Measurements from ENCODE around the gene MED31. TPM values are rescaled to one million over a fixed set of nuclear protein-coding genes. Genes with fewer than 3 reads are reported as not detected.
"Not testable (repeated sequence)": the region's sequence is repeated elsewhere in the genome, so short reads cannot be mapped to it uniquely, and the experiment has no call there.

The MED31 gene
- total and polyA plus RNA-seq, 2 experiments from 2014 or later: 8.9 to 70.0 TPM

- Histone ChIP-seq H3K36me3 (ENCODE audit: low read depth) (peaks cover 62% of the 10 kb centered on the region), H3K9ac (no peak overlapping the region), H3K4me3 (no peak overlapping the region), H3K9me2 (ENCODE audit: insufficient read depth) (no peaks in the 10 kb centered on the region), H3K4me1 (ENCODE audit: insufficient read depth) (peaks cover 9% of the 10 kb centered on the region), H3K27me3 (replicated peaks; ENCODE audit: insufficient read depth) (no peaks in the 10 kb centered on the region), H2AFZ (no peak overlapping the region), H3K9me3 (ENCODE audit: low read depth) (no peaks in the 10 kb centered on the region), H3K4me2 (ENCODE audit: unreplicated experiment) (no peak overlapping the region), H3K79me2 (ENCODE audit: insufficient read depth) (peaks cover 22% of the 10 kb centered on the region; the same call in 1 of the 2 replicates), H4K20me1 (ENCODE audit: insufficient read depth) (no peaks in the 10 kb centered on the region), H3K27ac (no peak overlapping the region), H3F3A (ENCODE audit: insufficient read depth) (peaks cover 19% of the 10 kb centered on the region)
- in situ Hi-C loops (cut with MboI): no loop called here
- peak; percentile 44 for DNase-seq
- no peak for TF ChIP-seq EZH2 (IDR thresholded peaks at IDR 0.05; ENCODE audit: insufficient read depth, poor library complexity, severe bottlenecking)
- WGBS, 2 experiments (ENCODE audit: low coverage in 1 of 2, low lambda C conversion rate in 2 of 2, missing lambda C conversion rate in 2 of 2): 76 to 80% methylated on average over 4 of the region's 4 CpGs
Observed at GRCh38 chr17:6596941-6597340, 54.5 kb downstream of the MED31 start.

DNA sequence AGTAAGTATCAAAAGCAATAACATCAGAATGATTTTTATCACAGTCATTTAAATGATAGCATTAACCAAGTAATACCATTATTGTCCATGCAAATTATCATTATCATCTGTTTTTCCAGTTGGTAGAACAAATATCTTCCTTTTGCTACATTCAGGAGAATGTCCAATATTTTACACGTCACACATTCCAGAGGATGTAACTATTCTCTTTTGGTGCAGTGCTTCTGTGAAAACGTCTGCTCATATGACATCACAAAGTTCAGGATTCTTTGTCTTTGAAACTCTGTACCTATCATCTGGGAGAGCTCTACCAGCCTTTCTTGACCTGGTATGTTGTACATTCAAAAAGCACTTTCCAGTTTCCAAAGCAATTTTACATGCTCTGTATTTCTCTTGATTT, 54.9 kb downstream of the MED31 start:
- WGBS, 2 experiments (ENCODE audit: low coverage in 1 of 2, low lambda C conversion rate in 2 of 2, missing lambda C conversion rate in 2 of 2): 38 to 41% methylated on average over 2 of the region's 2 CpGs
- no peak overlapping the region for H3K4me3 ChIP-seq
- H3K79me2 ChIP-seq (ENCODE audit: insufficient read depth): peaks cover 17% of the 10 kb centered on the region; the same call in 1 of the 2 replicates
- peaks cover 22% of the 10 kb centered on the region for H3F3A ChIP-seq (ENCODE audit: insufficient read depth)
- TF ChIP-seq EZH2phosphoT487 (IDR thresholded peaks at IDR 0.05; ENCODE audit: insufficient read depth, low read depth) (no peak), EZH2 (IDR thresholded peaks at IDR 0.05; ENCODE audit: insufficient read depth, poor library complexity, severe bottlenecking) (no peak)
- H3K27ac ChIP-seq: no peak overlapping the region
- H3K4me2 ChIP-seq (ENCODE audit: unreplicated experiment): no peak overlapping the region
- H3K9me2 ChIP-seq (ENCODE audit: insufficient read depth): no peaks in the 10 kb centered on the region
- no peaks in the 10 kb centered on the region for H3K27me3 ChIP-seq (replicated peaks; ENCODE audit: insufficient read depth)
- H3K36me3 ChIP-seq (ENCODE audit: low read depth): peaks cover 61% of the 10 kb centered on the region
- in situ Hi-C loops (cut with MboI): no loop called here
- no peaks in the 10 kb centered on the region for H4K20me1 ChIP-seq (ENCODE audit: insufficient read depth)
- DNase-seq: no peak
- H3K9me3 ChIP-seq (ENCODE audit: low read depth): no peaks in the 10 kb centered on the region
- H2AFZ ChIP-seq: no peak overlapping the region
- H3K9ac ChIP-seq: no peak overlapping the region
- peaks cover 12% of the 10 kb centered on the region for H3K4me1 ChIP-seq (ENCODE audit: insufficient read depth)

GRCh38 chr17:6596081-6596480, 55.3 kb downstream of the MED31 start:
- no peak overlapping the region for H3K27ac ChIP-seq
- peaks cover 13% of the 10 kb centered on the region; the same call in 1 of the 2 replicates for H3K79me2 ChIP-seq (ENCODE audit: insufficient read depth)
- H3K4me3 ChIP-seq: no peak overlapping the region
- H3K9ac ChIP-seq: no peak overlapping the region
- 90 to 94% methylated on average over 7 of the region's 7 CpGs for WGBS, 2 experiments (ENCODE audit: low coverage in 1 of 2, low lambda C conversion rate in 2 of 2, missing lambda C conversion rate in 2 of 2)
- H3K36me3 ChIP-seq (ENCODE audit: low read depth): peaks cover 61% of the 10 kb centered on the region
- H2AFZ ChIP-seq: no peak overlapping the region
- DNase-seq: no peak
- in situ Hi-C loops (cut with MboI): no loop called here
- peaks cover 26% of the 10 kb centered on the region for H3F3A ChIP-seq (ENCODE audit: insufficient read depth)
- no peaks in the 10 kb centered on the region for H3K9me3 ChIP-seq (ENCODE audit: low read depth)
- no peaks in the 10 kb centered on the region for H4K20me1 ChIP-seq (ENCODE audit: insufficient read depth)
- H3K9me2 ChIP-seq (ENCODE audit: insufficient read depth): no peaks in the 10 kb centered on the region
- H3K4me1 ChIP-seq (ENCODE audit: insufficient read depth): peaks cover 15% of the 10 kb centered on the region
- no peak overlapping the region for H3K4me2 ChIP-seq (ENCODE audit: unreplicated experiment)
- H3K27me3 ChIP-seq (replicated peaks; ENCODE audit: insufficient read depth): no peaks in the 10 kb centered on the region
- TF ChIP-seq EZH2phosphoT487 (IDR thresholded peaks at IDR 0.05; ENCODE audit: insufficient read depth, low read depth) (no peak), EZH2 (IDR thresholded peaks at IDR 0.05; ENCODE audit: insufficient read depth, poor library complexity, severe bottlenecking) (no peak)

- H3K27ac ChIP-seq; H4K20me1 ChIP-seq (ENCODE audit: insufficient read depth); DNase-seq; H3K4me2 ChIP-seq (ENCODE audit: unreplicated experiment); H3K27me3 ChIP-seq (replicated peaks; ENCODE audit: insufficient read depth); H3K9ac ChIP-seq; in situ Hi-C loops (cut with MboI); H3K9me3 ChIP-seq (ENCODE audit: low read depth); H3K9me2 ChIP-seq (ENCODE audit: insufficient read depth); H2AFZ ChIP-seq; H3K79me2 ChIP-seq (ENCODE audit: insufficient read depth); H3K4me3 ChIP-seq: not testable (repeated sequence)
- H3K4me1 ChIP-seq (ENCODE audit: insufficient read depth): peaks cover 41% of the 10 kb centered on the region
- WGBS, 2 experiments (ENCODE audit: low coverage in 1 of 2, low lambda C conversion rate in 2 of 2, missing lambda C conversion rate in 2 of 2): 98 to 99% methylated on average over 13 to 14 of the region's 14 CpGs
- peaks cover 45% of the 10 kb centered on the region for H3F3A ChIP-seq (ENCODE audit: insufficient read depth)
- peaks cover 37% of the 10 kb centered on the region for H3K36me3 ChIP-seq (ENCODE audit: low read depth)
Observed at GRCh38 chr17:6593371-6593770, 58.0 kb downstream of the MED31 start.

Small RNA genes lying within 50 kb of the gene (microRNA-seq; reads per million reads assigned to microRNA genes)
- gene MIR4520-1 (ENCODE audit: borderline number of aligned reads): not detected
- not detected for gene MIR4520-2 (ENCODE audit: borderline number of aligned reads)

Small RNA genes lying within 50 kb of the gene (small RNA-seq; reads per million reads assigned to genes)
- gene MIR4520-1 (ENCODE audit: low read depth, low replicate concordance) (not detected), gene RNA5SP435 (ENCODE audit: low read depth, low replicate concordance) (not detected)

Other genes starting within 250 kb of the MED31 start
- not detected in 2 replicates for gene AIPL1, start 216.5 kb downstream of the MED31 start, total RNA-seq (2014; rRNA removed; shearing (Covaris generic))
- gene AIPL1, start 216.5 kb downstream of the MED31 start, polyA plus RNA-seq (2016; fragmentation: Nextera tagmentation; extraction: Ambion mirVana): not detected in 2 replicates
- gene PIMREG, start 207.2 kb downstream of the MED31 start, total RNA-seq (2014; rRNA removed; shearing (Covaris generic)): 20.7 and 28.7 TPM in 2 replicates
- 22.6 and 24.4 TPM in 2 replicates for gene PIMREG, start 207.2 kb downstream of the MED31 start, polyA plus RNA-seq (2016; fragmentation: Nextera tagmentation; extraction: Ambion mirVana)
- 12.8 and 13.7 TPM in 2 replicates for gene PITPNM3, start 95.0 kb downstream of the MED31 start, total RNA-seq (2014; rRNA removed; shearing (Covaris generic))
- 6.5 and 6.9 TPM in 2 replicates for gene PITPNM3, start 95.0 kb downstream of the MED31 start, polyA plus RNA-seq (2016; fragmentation: Nextera tagmentation; extraction: Ambion mirVana)
- 14.2 and 20.5 TPM in 2 replicates for gene KIAA0753, start 10.9 kb downstream of the MED31 start, total RNA-seq (2014; rRNA removed; shearing (Covaris generic))
- gene KIAA0753, start 10.9 kb downstream of the MED31 start, polyA plus RNA-seq (2016; fragmentation: Nextera tagmentation; extraction: Ambion mirVana): 5.8 and 6.9 TPM in 2 replicates
- 112 and 152 TPM in 2 replicates for gene TXNDC17, start 10.5 kb downstream of the MED31 start, total RNA-seq (2014; rRNA removed; shearing (Covaris generic))
- 630 and 673 TPM in 2 replicates for gene TXNDC17, start 10.5 kb downstream of the MED31 start, polyA plus RNA-seq (2016; fragmentation: Nextera tagmentation; extraction: Ambion mirVana)
- gene C17orf100, start 157 bp upstream of the MED31 start, total RNA-seq (2014; rRNA removed; shearing (Covaris generic)): 0.63 and 0.86 TPM in 2 replicates
- 5.2 and 5.5 TPM in 2 replicates for gene C17orf100, start 157 bp upstream of the MED31 start, polyA plus RNA-seq (2016; fragmentation: Nextera tagmentation; extraction: Ambion mirVana)
- gene SLC13A5, start 61.8 kb upstream of the MED31 start, total RNA-seq (2014; rRNA removed; shearing (Covaris generic)): 0.76 TPM in 1 of 2 replicates, not detected in the other
- not detected in 2 replicates for gene SLC13A5, start 61.8 kb upstream of the MED31 start, polyA plus RNA-seq (2016; fragmentation: Nextera tagmentation; extraction: Ambion mirVana)
- 21.5 and 24.4 TPM in 2 replicates for gene XAF1, start 104.4 kb upstream of the MED31 start, total RNA-seq (2014; rRNA removed; shearing (Covaris generic))
- gene XAF1, start 104.4 kb upstream of the MED31 start, polyA plus RNA-seq (2016; fragmentation: Nextera tagmentation; extraction: Ambion mirVana): 19.2 and 22.0 TPM in 2 replicates
- gene FBXO39, start 124.6 kb upstream of the MED31 start, total RNA-seq (2014; rRNA removed; shearing (Covaris generic)): 1.1 TPM in 1 of 2 replicates, not detected in the other
- not detected in 2 replicates for gene FBXO39, start 124.6 kb upstream of the MED31 start, polyA plus RNA-seq (2016; fragmentation: Nextera tagmentation; extraction: Ambion mirVana)
- not detected in 2 replicates for gene TEKT1, start 180.1 kb upstream of the MED31 start, total RNA-seq (2014; rRNA removed; shearing (Covaris generic))
- gene TEKT1, start 180.1 kb upstream of the MED31 start, polyA plus RNA-seq (2016; fragmentation: Nextera tagmentation; extraction: Ambion mirVana): not detected in 2 replicates